Left forelimb (tissue), 1 donor: ENCODE measurements around the gene ZNF3.
A peak's percentile ranks its signal among the peaks of the same experiment; 100 is the strongest.

ENCODE experiments used
- DNase-seq: peaks from one replicate; pipeline ENCODE4 v3.0.0-alpha.2; 2018; ENCODE audit warnings: low spot score

The ZNF3 gene

GRCh38 chr7:100109521-100110163, 28.1 kb upstream of the ZNF3 start:
- DNase-seq, result no peak

- no peak for DNase-seq
These were observed 26.4 kb upstream of the ZNF3 start for GRCh38 chr7:100107890-100108289.

GRCh38 chr7:100107125-100107737, 25.7 kb upstream of the ZNF3 start:
- DNase-seq, result no peak

GRCh38 chr7:100106633-100107032, 25.1 kb upstream of the ZNF3 start:
- DNase-seq, result no peak

GRCh38 chr7:100105534-100105933, 24.0 kb upstream of the ZNF3 start:
- DNase-seq, result no peak

- DNase-seq, result no peak
These were observed 21.7 kb upstream of the ZNF3 start for GRCh38 chr7:100102950-100103840.

GRCh38 chr7:100101016-100101862, 19.7 kb upstream of the ZNF3 start, which contains the start of the genes AP4M1 and MCM7:
AP4M1 (plus strand) TSS chr7:100101643; CDS start chr7:100101715, 72 bp downstream.
MCM7 (minus strand) TSS chr7:100101397; CDS start chr7:100101294, 103 bp downstream.
- peak; percentile 99 for DNase-seq

GRCh38 chr7:100100420-100101015, 19.0 kb upstream of the ZNF3 start:
- DNase-seq, result peak; percentile 98

GRCh38 chr7:100099452-100099851, 17.9 kb upstream of the ZNF3 start:
- DNase-seq, result no peak

GRCh38 chr7:100098913-100099312, 17.4 kb upstream of the ZNF3 start:
- no peak for DNase-seq

GRCh38 chr7:100095704-100096103, 14.2 kb upstream of the ZNF3 start:
- DNase-seq, result no peak

- DNase-seq, result no peak
These were observed 13.8 kb upstream of the ZNF3 start for GRCh38 chr7:100095289-100095688.

GRCh38 chr7:100093925-100094486, 12.5 kb upstream of the ZNF3 start:
- DNase-seq, result no peak

GRCh38 chr7:100093498-100093897, 12.0 kb upstream of the ZNF3 start:
- DNase-seq, result no peak

- no peak for DNase-seq
These were observed 11.5 kb upstream of the ZNF3 start for GRCh38 chr7:100093054-100093453.

GRCh38 chr7:100091411-100092181, 10.1 kb upstream of the ZNF3 start:
- no peak for DNase-seq

GRCh38 chr7:100090527-100091410, 9.2 kb upstream of the ZNF3 start:
- no peak for DNase-seq

- DNase-seq, result no peak
These were observed 8.1 kb upstream of the ZNF3 start for GRCh38 chr7:100089458-100090196.
